Lower lobe of right lung (tissue), 2 donors: ENCODE data around the gene WDR90. TPM values are rescaled to one million over a fixed set of nuclear protein-coding genes. Genes with fewer than 3 reads are reported as not detected.

Experiments
- ATAC-seq, 2 donors: fragments of 200-7000 bp; cut with Tn5 transposase; one replicate each; pipeline ENCODE4 v1.9.1; 2020 to 2022; ENCODE audit warnings: mild to moderate bottlenecking in 2 of 2, moderate library complexity in 2 of 2
- DNase-seq: peaks from one replicate; pipeline ENCODE4 v3.0.0-alpha.2; 2020
- H3K27ac ChIP-seq: fragments of 200-600 bp; one replicate; pipeline ENCODE4 v1.8.0; 2022
- H3K27me3 ChIP-seq: fragments of 200-600 bp; one replicate; pipeline ENCODE4 v1.8.0; 2022; ENCODE audit warnings: low read depth
- H3K36me3 ChIP-seq: fragments of 200-600 bp; one replicate; pipeline ENCODE4 v1.8.0; 2022; ENCODE audit warnings: mild to moderate bottlenecking
- H3K4me1 ChIP-seq: fragments of 200-600 bp; one replicate; pipeline ENCODE4 v1.8.0; 2022
- H3K4me3 ChIP-seq: fragments of 200-600 bp; one replicate; pipeline ENCODE4 v1.8.0; 2022; ENCODE audit warnings: mild to moderate bottlenecking
- H3K9me3 ChIP-seq: fragments of 200-600 bp; one replicate; pipeline ENCODE4 v1.8.0; 2022
- intact Hi-C: fragments of 100-400 bp; cut with DNase I; formaldehyde crosslinking; loops from one replicate; pipeline ENCODE4 v1.11.0; 2022
- total RNA-seq: library from RNA; stranded (reverse); fragmentation: NEBNext Ultra II Directional; extraction: Animal tissue kit (Norgen Biotek cat#: 25700); gene quantifications from one replicate; pipeline ENCODE4 v1.2.1, GENCODE V29; 2021
- TF ChIP-seq, protein P1 (sequence below): fragments of 200-600 bp; IDR thresholded peaks from one replicate; pipeline ENCODE4 v1.8.0; 2022; ENCODE audit warnings: antibody characterized with exemption, mild to moderate bottlenecking
- donor health status: DM: no; HTN: yes; CAD: no; lungs with severe emphysema.

The WDR90 gene
- total RNA-seq, 1 donor from 2014 or later = 31.4 TPM

DNA sequence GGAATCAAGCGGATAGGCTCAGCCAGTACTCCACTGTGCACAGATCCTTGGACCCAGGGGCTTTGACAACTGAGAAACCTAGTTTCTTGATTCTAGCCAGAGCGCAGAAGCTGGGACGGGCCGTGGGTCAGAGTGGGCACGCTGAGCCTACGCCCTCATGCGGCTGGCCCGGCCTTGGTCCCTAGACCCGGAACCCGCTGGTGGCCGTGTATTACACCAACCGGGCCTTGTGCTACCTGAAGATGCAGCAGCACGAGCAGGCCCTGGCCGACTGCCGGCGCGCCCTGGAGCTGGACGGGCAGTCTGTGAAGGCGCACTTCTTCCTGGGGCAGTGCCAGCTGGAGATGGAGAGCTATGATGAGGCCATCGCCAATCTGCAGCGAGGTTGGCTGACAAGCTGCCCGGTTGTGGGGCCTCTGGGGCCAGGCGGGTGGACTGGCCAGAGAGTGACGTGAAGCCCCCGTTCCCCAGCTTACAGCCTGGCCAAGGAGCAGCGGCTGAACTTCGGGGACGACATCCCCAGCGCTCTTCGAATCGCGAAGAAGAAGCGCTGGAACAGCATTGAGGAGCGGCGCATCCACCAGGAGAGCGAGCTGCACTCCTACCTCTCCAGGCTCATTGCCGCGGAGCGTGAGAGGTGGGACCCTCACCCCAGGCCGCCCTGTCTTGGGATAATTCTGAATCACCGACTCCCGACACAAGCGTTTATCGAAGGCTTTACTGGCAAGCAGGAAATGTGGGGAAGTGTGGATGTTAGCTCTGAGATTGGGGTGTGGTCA lies 32.0 kb downstream of the WDR90 start:
- Histone ChIP-seq H3K36me3 (peaks cover 23% of the 10 kb centered on the region), H3K4me3 (peak overlapping the region; percentile 71), H3K4me1 (peaks cover 55% of the 10 kb centered on the region), H3K27ac (peak overlapping the region; percentile 88), H3K27me3 (peaks cover 11% of the 10 kb centered on the region), H3K9me3 (no peaks in the 10 kb centered on the region)
- DNase-seq = peak; percentile 68
- TF ChIP-seq, protein P1, sequence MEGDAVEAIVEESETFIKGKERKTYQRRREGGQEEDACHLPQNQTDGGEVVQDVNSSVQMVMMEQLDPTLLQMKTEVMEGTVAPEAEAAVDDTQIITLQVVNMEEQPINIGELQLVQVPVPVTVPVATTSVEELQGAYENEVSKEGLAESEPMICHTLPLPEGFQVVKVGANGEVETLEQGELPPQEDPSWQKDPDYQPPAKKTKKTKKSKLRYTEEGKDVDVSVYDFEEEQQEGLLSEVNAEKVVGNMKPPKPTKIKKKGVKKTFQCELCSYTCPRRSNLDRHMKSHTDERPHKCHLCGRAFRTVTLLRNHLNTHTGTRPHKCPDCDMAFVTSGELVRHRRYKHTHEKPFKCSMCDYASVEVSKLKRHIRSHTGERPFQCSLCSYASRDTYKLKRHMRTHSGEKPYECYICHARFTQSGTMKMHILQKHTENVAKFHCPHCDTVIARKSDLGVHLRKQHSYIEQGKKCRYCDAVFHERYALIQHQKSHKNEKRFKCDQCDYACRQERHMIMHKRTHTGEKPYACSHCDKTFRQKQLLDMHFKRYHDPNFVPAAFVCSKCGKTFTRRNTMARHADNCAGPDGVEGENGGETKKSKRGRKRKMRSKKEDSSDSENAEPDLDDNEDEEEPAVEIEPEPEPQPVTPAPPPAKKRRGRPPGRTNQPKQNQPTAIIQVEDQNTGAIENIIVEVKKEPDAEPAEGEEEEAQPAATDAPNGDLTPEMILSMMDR = no peak
- intact Hi-C loops = no loop called here
- no peak for ATAC-seq

- Histone ChIP-seq H3K36me3 (peaks cover 30% of the 10 kb centered on the region), H3K4me3 (peak overlapping the region; percentile 71), H3K4me1 (peaks cover 55% of the 10 kb centered on the region), H3K27me3 (peaks cover 3% of the 10 kb centered on the region), H3K9me3 (no peaks in the 10 kb centered on the region), H3K27ac (no peak overlapping the region)
- DNase-seq (no peak), ATAC-seq (no peak)
- TF ChIP-seq, protein P1 = no peak
- intact Hi-C loops = no loop called here
These were observed 32.7 kb downstream of the WDR90 start for GRCh38 chr16:681746-682427.

GRCh38 chr16:682493-683395 lies 33.6 kb downstream of the WDR90 start:
- ATAC-seq (no peak), DNase-seq (no peak)
- TF ChIP-seq, protein P1 = no peak
- intact Hi-C loops = no loop called here
- H3K4me3 ChIP-seq = no peak overlapping the region
- peaks cover 36% of the 10 kb centered on the region for H3K36me3 ChIP-seq
- H3K4me1 ChIP-seq = peaks cover 55% of the 10 kb centered on the region
- H3K9me3 ChIP-seq = no peaks in the 10 kb centered on the region
- no peaks in the 10 kb centered on the region for H3K27me3 ChIP-seq
- no peak overlapping the region for H3K27ac ChIP-seq

GRCh38 chr16:683396-684070 lies 34.4 kb downstream of the WDR90 start:
- TF ChIP-seq, protein P1 = no peak
- H3K27ac ChIP-seq = peak overlapping the region; percentile 89
- intact Hi-C loops = no loop called here
- peaks cover 57% of the 10 kb centered on the region for H3K4me1 ChIP-seq
- H3K9me3 ChIP-seq = no peaks in the 10 kb centered on the region
- H3K4me3 ChIP-seq = peak overlapping the region; percentile 83
- DNase-seq (no peak), ATAC-seq (no peak)
- H3K27me3 ChIP-seq = no peaks in the 10 kb centered on the region
- peaks cover 36% of the 10 kb centered on the region for H3K36me3 ChIP-seq
